Karpas-422 (cell line): ENCODE results near the gene HSD17B11. TPM values are rescaled to one million over a fixed set of nuclear protein-coding genes. Genes with fewer than 3 reads are reported as not detected.
"Not testable (repeated sequence)": the region's sequence is repeated elsewhere in the genome, so short reads cannot be mapped to it uniquely, and the experiment has no call there.

ENCODE experiments used
- DNase-seq: peaks from one replicate; pipeline ENCODE4 v3.0.0-alpha.2; 2015
- H2AFZ ChIP-seq: fragments of 200-600 bp; sonication (generic); 2 replicates; pipeline ENCODE4 v1.6.1; 2014; ENCODE audit warnings: antibody characterized with exemption, low read length, mixed read lengths
- H3K27ac ChIP-seq: fragments of 200-600 bp; sonication (generic); 2 replicates; pipeline ENCODE4 v1.5.1; 2014; ENCODE audit warnings: mild to moderate bottlenecking, low read length, moderate library complexity
- H3K27me3 ChIP-seq: fragments of 200-600 bp; sonication (generic); 2 replicates; pipeline ENCODE4 v1.6.1; 2014; ENCODE audit warnings: low read length, mixed read lengths
- H3K36me3 ChIP-seq: fragments of 200-600 bp; sonication (generic); 2 replicates; pipeline ENCODE4 v1.6.1; 2014; ENCODE audit warnings: low read length, mixed read lengths; ENCODE audit not compliant: insufficient read depth
- H3K4me1 ChIP-seq: fragments of 200-600 bp; sonication (generic); 2 replicates; pipeline ENCODE4 v1.6.1; 2014; ENCODE audit warnings: mild to moderate bottlenecking, low read length, mixed read lengths
- H3K4me2 ChIP-seq: fragments of 200-600 bp; sonication (generic); 2 replicates; pipeline ENCODE4 v1.6.1; 2014; ENCODE audit warnings: low read length, low read depth, mild to moderate bottlenecking; ENCODE audit not compliant: poor library complexity, severe bottlenecking
- H3K4me3 ChIP-seq: fragments of 200-600 bp; sonication (generic); 2 replicates; pipeline ENCODE4 v1.5.1; 2014; ENCODE audit warnings: mild to moderate bottlenecking, antibody characterized with exemption, low read length, mixed read lengths
- H3K79me2 ChIP-seq: fragments of 200-600 bp; sonication (generic); 2 replicates; pipeline ENCODE4 v1.6.1; 2014; ENCODE audit warnings: mild to moderate bottlenecking, low read length, mixed read lengths
- H3K9ac ChIP-seq: fragments of 200-600 bp; sonication (generic); 2 replicates; pipeline ENCODE4 v1.6.0; 2014; ENCODE audit warnings: low read length
- H3K9me2 ChIP-seq: fragments of 200-600 bp; sonication (generic), shearing (Covaris generic); replicated peaks from 2 replicates; pipeline ENCODE4 v1.6.0; 2014; ENCODE audit warnings: mild to moderate bottlenecking, low read length, moderate library complexity; ENCODE audit not compliant: insufficient read depth
- H3K9me3 ChIP-seq: fragments of 300-700, 200-600 bp; sonication (generic); 2 replicates; pipeline ENCODE4 v1.6.1; 2014; ENCODE audit warnings: low read length, mixed read lengths
- H4K20me1 ChIP-seq: fragments of 200-600 bp; sonication (generic); 2 replicates; pipeline ENCODE4 v1.6.1; 2014; ENCODE audit warnings: mild to moderate bottlenecking, antibody characterized with exemption, low read length, low read depth; ENCODE audit not compliant: insufficient read depth
- total RNA-seq: library from RNA; depleted of rRNA; stranded (reverse); fragments of >200 nt; shearing (Covaris generic); gene quantifications from 2 replicates; pipeline ENCODE4 v1.2.3, GENCODE V29; 2014; ENCODE audit warnings: low replicate concordance

The HSD17B11 gene
- total RNA-seq, 1 experiment from 2014 or later, result 31.0 TPM

GRCh38 chr4:87423317-87424098 lies 32.5 kb upstream of the HSD17B11 start:
- Histone ChIP-seq H4K20me1 (no peaks in the 10 kb centered on the region), H3K4me2 (peak overlapping the region; percentile 91), H3K79me2 (peaks cover 65% of the 10 kb centered on the region), H3K9me2 (no peaks in the 10 kb centered on the region), H2AFZ (no peak overlapping the region), H3K36me3 (no peaks in the 10 kb centered on the region), H3K4me3 (peak overlapping the region; percentile 90), H3K9me3 (no peaks in the 10 kb centered on the region), H3K9ac (peak overlapping the region; percentile 84), H3K27ac (peak overlapping the region; percentile 74; the same call in 1 of the 2 replicates), H3K27me3 (no peaks in the 10 kb centered on the region), H3K4me1 (peaks cover 56% of the 10 kb centered on the region)
- peak; percentile 66 for DNase-seq

- Histone ChIP-seq H3K4me2 (peak within 1 kb of the TSS; percentile 91), H3K4me3 (peak within 1 kb of the TSS; percentile 90), H3K79me2 (peaks cover 54% of the 10 kb centered on the region), H3K9ac (peak within 1 kb of the TSS; percentile 84), H3K9me3 (no peaks in the 10 kb centered on the region), H3K27ac (peak within 1 kb of the TSS; percentile 74), H2AFZ (peak within 1 kb of the TSS; percentile 74), H3K27me3 (no peaks in the 10 kb centered on the region), H4K20me1 (no peaks in the 10 kb centered on the region), H3K4me1 (peaks cover 50% of the 10 kb centered on the region), H3K36me3 (no peaks in the 10 kb centered on the region), H3K9me2 (no peaks in the 10 kb centered on the region)
- DNase-seq, result peak; percentile 95
These were observed 31.4 kb upstream of the HSD17B11 start, which contains the start of gene NUDT9 for GRCh38 chr4:87422104-87423052. NUDT9 (plus strand) TSS chr4:87422573; CDS start chr4:87422906, 333 bp downstream.

GRCh38 chr4:87420276-87420830 lies 29.4 kb upstream of the HSD17B11 start:
- Histone ChIP-seq H3K9ac (no peak overlapping the region), H3K4me3 (no peak overlapping the region), H3K9me3 (no peaks in the 10 kb centered on the region), H3K4me1 (peaks cover 40% of the 10 kb centered on the region), H3K4me2 (no peak overlapping the region), H3K36me3 (no peaks in the 10 kb centered on the region), H3K79me2 (peaks cover 34% of the 10 kb centered on the region), H3K27ac (no peak overlapping the region), H2AFZ (no peak overlapping the region), H3K27me3 (no peaks in the 10 kb centered on the region), H4K20me1 (no peaks in the 10 kb centered on the region), H3K9me2 (no peaks in the 10 kb centered on the region)
- no peak for DNase-seq

GRCh38 chr4:87419578-87420249 lies 28.7 kb upstream of the HSD17B11 start:
- Histone ChIP-seq H2AFZ (no peak overlapping the region), H3K27ac (no peak overlapping the region)

GRCh38 chr4:87418410-87418809 lies 27.4 kb upstream of the HSD17B11 start:
- not testable (repeated sequence) for H4K20me1 ChIP-seq, DNase-seq, H3K36me3 ChIP-seq, H3K4me3 ChIP-seq, H3K9ac ChIP-seq, H2AFZ ChIP-seq, H3K4me2 ChIP-seq, H3K9me2 ChIP-seq, H3K27ac ChIP-seq, H3K27me3 ChIP-seq, H3K9me3 ChIP-seq
- H3K79me2 ChIP-seq, result peaks cover 14% of the 10 kb centered on the region
- H3K4me1 ChIP-seq, result peaks cover 24% of the 10 kb centered on the region

More at GRCh38 chr4:87419578-87420249, 28.7 kb upstream of the HSD17B11 start:
- H3K4me1 ChIP-seq, result peaks cover 37% of the 10 kb centered on the region
- peaks cover 27% of the 10 kb centered on the region for H3K79me2 ChIP-seq
- H3K4me3 ChIP-seq, result no peak overlapping the region
- H3K36me3 ChIP-seq, result no peaks in the 10 kb centered on the region
- no peak for DNase-seq
- H3K9ac ChIP-seq, result no peak overlapping the region
- no peaks in the 10 kb centered on the region for H3K9me3 ChIP-seq
- no peaks in the 10 kb centered on the region for H3K27me3 ChIP-seq
- no peaks in the 10 kb centered on the region for H4K20me1 ChIP-seq
- no peaks in the 10 kb centered on the region for H3K9me2 ChIP-seq
- H3K4me2 ChIP-seq, result no peak overlapping the region

GRCh38 chr4:87416965-87417364 lies 26.0 kb upstream of the HSD17B11 start:
- Histone ChIP-seq H2AFZ (no peak overlapping the region), H3K4me1 (peaks cover 24% of the 10 kb centered on the region), H3K79me2 (peaks cover 3% of the 10 kb centered on the region; the same call in 1 of the 2 replicates), H3K9me3 (no peaks in the 10 kb centered on the region), H3K27me3 (peaks cover 3% of the 10 kb centered on the region; the same call in 1 of the 2 replicates), H3K4me2 (no peak overlapping the region), H3K27ac (no peak overlapping the region), H3K36me3 (no peaks in the 10 kb centered on the region), H4K20me1 (no peaks in the 10 kb centered on the region), H3K9me2 (no peaks in the 10 kb centered on the region), H3K9ac (no peak overlapping the region), H3K4me3 (no peak overlapping the region)
- DNase-seq, result no peak

GRCh38 chr4:87414816-87415215 lies 23.8 kb upstream of the HSD17B11 start:
- Histone ChIP-seq H3K79me2 (no peaks in the 10 kb centered on the region), H3K4me3 (no peak overlapping the region), H3K27ac (no peak overlapping the region)

More at GRCh38 chr4:87414816-87415215, 23.8 kb upstream of the HSD17B11 start:
- Histone ChIP-seq H3K9me3 (no peaks in the 10 kb centered on the region), H3K27me3 (peaks cover 3% of the 10 kb centered on the region; the same call in 1 of the 2 replicates), H3K36me3 (no peaks in the 10 kb centered on the region), H3K9me2 (no peaks in the 10 kb centered on the region), H3K4me1 (peaks cover 3% of the 10 kb centered on the region), H3K9ac (no peak overlapping the region), H3K4me2 (no peak overlapping the region), H2AFZ (no peak overlapping the region), H4K20me1 (no peaks in the 10 kb centered on the region)
- no peak for DNase-seq
